ENCODE results near the gene RPL29.

Gene RPL29

GRCh38 chr3:52020796-52021195 lies 25.1 kb upstream of the RPL29 start:
- no peaks in the 10 kb centered on the region for H3K36me3 ChIP-seq (ENCODE audit: control insufficient read depth in 5 of 5, insufficient read depth in 5 of 5, low read length in 5 of 5)
- peaks cover 0 to 41% (median 4%) of the 10 kb centered on the region in 5 donors for H3K4me1 ChIP-seq (ENCODE audit: control insufficient read depth in 5 of 5, insufficient read depth in 5 of 5, low read length in 5 of 5)
- H3K27me3 ChIP-seq (ENCODE audit: control insufficient read depth in 5 of 5, insufficient read depth in 4 of 5, low read length in 5 of 5): peaks cover 0 to 3% (median 0%) of the 10 kb centered on the region in 5 donors
- no peak overlapping the region for H3K9ac ChIP-seq (ENCODE audit: low read length in 5 of 5)
- H3K27ac ChIP-seq (ENCODE audit: low read depth, low read length): no peak overlapping the region
- no peaks in the 10 kb centered on the region for H3K9me3 ChIP-seq (ENCODE audit: control insufficient read depth in 5 of 5, low read length in 5 of 5)
- H3K4me3 ChIP-seq (ENCODE audit: low read depth in 1 of 5, low read length in 5 of 5): no peak overlapping the region

GRCh38 chr3:52019352-52020080 lies 23.8 kb upstream of the RPL29 start:
- Histone ChIP-seq H3K36me3 (ENCODE audit: control insufficient read depth in 5 of 5, insufficient read depth in 5 of 5, low read length in 5 of 5) (no peaks in the 10 kb centered on the region), H3K27ac (ENCODE audit: low read depth, low read length) (no peak overlapping the region), H3K4me3 (ENCODE audit: low read depth in 1 of 5, low read length in 5 of 5) (no peak overlapping the region), H3K27me3 (ENCODE audit: control insufficient read depth in 5 of 5, insufficient read depth in 4 of 5, low read length in 5 of 5) (peaks cover 0 to 3% (median 0%) of the 10 kb centered on the region in 5 donors), H3K4me1 (ENCODE audit: control insufficient read depth in 5 of 5, insufficient read depth in 5 of 5, low read length in 5 of 5) (peaks cover 0 to 35% (median 4%) of the 10 kb centered on the region in 5 donors), H3K9ac (ENCODE audit: low read length in 5 of 5) (no peak overlapping the region), H3K9me3 (ENCODE audit: control insufficient read depth in 5 of 5, low read length in 5 of 5) (no peaks in the 10 kb centered on the region)

GRCh38 chr3:52018319-52019000 lies 22.8 kb upstream of the RPL29 start:
- peaks cover 0 to 29% (median 4%) of the 10 kb centered on the region in 5 donors for H3K4me1 ChIP-seq (ENCODE audit: control insufficient read depth in 5 of 5, insufficient read depth in 5 of 5, low read length in 5 of 5)
- no peak overlapping the region for H3K4me3 ChIP-seq (ENCODE audit: low read depth in 1 of 5, low read length in 5 of 5)
- no peak overlapping the region for H3K9ac ChIP-seq (ENCODE audit: low read length in 5 of 5)
- peaks cover 0 to 3% (median 0%) of the 10 kb centered on the region in 5 donors for H3K27me3 ChIP-seq (ENCODE audit: control insufficient read depth in 5 of 5, insufficient read depth in 4 of 5, low read length in 5 of 5)
- H3K27ac ChIP-seq (ENCODE audit: low read depth, low read length): no peak overlapping the region
- H3K36me3 ChIP-seq (ENCODE audit: control insufficient read depth in 5 of 5, insufficient read depth in 5 of 5, low read length in 5 of 5): no peaks in the 10 kb centered on the region
- no peaks in the 10 kb centered on the region for H3K9me3 ChIP-seq (ENCODE audit: control insufficient read depth in 5 of 5, low read length in 5 of 5)

- H3K27ac ChIP-seq (ENCODE audit: low read depth, low read length): no peak overlapping the region
- H3K9ac ChIP-seq (ENCODE audit: low read length in 5 of 5): no peak overlapping the region
These were observed 21.9 kb upstream of the RPL29 start for GRCh38 chr3:52017586-52017985.

DNA sequence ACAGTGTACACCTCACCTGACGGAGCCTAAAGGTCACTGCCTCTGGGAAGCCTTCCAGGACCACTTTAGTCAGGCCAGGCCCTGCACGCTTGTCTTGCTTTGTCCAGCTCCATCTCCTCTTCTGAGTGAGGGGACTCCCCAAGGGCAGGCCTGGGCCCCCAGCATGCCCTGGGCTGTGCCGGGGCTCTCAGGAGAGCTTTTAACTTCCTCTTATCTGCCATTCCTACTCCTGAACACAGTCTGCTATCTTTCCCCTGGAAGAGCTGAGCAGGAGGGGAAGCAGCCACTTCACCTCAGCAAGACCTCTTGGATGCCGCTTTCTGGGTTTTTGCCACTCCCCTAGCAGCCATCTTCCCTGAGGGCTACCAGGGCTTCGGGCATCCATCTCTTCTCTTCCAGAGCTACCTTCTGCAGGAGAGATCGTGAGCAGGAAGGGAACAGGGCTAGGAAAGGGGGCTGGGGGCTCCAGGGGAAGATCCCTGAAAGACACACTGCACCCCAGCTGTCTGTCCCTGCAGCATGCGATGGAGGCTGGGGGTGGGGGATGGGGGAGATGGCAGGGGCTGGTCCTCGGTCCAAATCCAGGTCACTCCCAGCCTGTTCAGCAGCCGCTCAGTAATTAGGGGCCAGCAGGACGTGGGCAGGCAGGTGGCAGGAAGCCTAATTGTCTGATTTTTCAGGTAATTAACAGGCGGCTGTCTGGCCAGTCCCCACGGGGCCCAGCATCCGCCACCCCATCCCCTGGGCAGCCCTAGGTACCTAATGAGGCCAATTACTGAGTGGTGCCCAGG lies 19.9 kb upstream of the RPL29 start:
- H3K9me3 ChIP-seq (ENCODE audit: control insufficient read depth in 5 of 5, low read length in 5 of 5): no peaks in the 10 kb centered on the region
- no peak overlapping the region for H3K27ac ChIP-seq (ENCODE audit: low read depth, low read length)
- no peak overlapping the region for H3K9ac ChIP-seq (ENCODE audit: low read length in 5 of 5)
- H3K36me3 ChIP-seq (ENCODE audit: control insufficient read depth in 5 of 5, insufficient read depth in 5 of 5, low read length in 5 of 5): no peaks in the 10 kb centered on the region
- peaks cover 0 to 22% (median 3%) of the 10 kb centered on the region in 5 donors for H3K4me1 ChIP-seq (ENCODE audit: control insufficient read depth in 5 of 5, insufficient read depth in 5 of 5, low read length in 5 of 5)
- H3K4me3 ChIP-seq (ENCODE audit: low read depth in 1 of 5, low read length in 5 of 5): no peak overlapping the region
- H3K27me3 ChIP-seq (ENCODE audit: control insufficient read depth in 5 of 5, insufficient read depth in 4 of 5, low read length in 5 of 5): no peaks in the 10 kb centered on the region

More at GRCh38 chr3:52017586-52017985, 21.9 kb upstream of the RPL29 start:
- Histone ChIP-seq H3K9me3 (ENCODE audit: control insufficient read depth in 5 of 5, low read length in 5 of 5) (no peaks in the 10 kb centered on the region), H3K27me3 (ENCODE audit: control insufficient read depth in 5 of 5, insufficient read depth in 4 of 5, low read length in 5 of 5) (no peaks in the 10 kb centered on the region), H3K4me1 (ENCODE audit: control insufficient read depth in 5 of 5, insufficient read depth in 5 of 5, low read length in 5 of 5) (peaks cover 0 to 29% (median 7%) of the 10 kb centered on the region in 5 donors), H3K36me3 (ENCODE audit: control insufficient read depth in 5 of 5, insufficient read depth in 5 of 5, low read length in 5 of 5) (no peaks in the 10 kb centered on the region), H3K4me3 (ENCODE audit: low read depth in 1 of 5, low read length in 5 of 5) (no peak overlapping the region)

DNA sequence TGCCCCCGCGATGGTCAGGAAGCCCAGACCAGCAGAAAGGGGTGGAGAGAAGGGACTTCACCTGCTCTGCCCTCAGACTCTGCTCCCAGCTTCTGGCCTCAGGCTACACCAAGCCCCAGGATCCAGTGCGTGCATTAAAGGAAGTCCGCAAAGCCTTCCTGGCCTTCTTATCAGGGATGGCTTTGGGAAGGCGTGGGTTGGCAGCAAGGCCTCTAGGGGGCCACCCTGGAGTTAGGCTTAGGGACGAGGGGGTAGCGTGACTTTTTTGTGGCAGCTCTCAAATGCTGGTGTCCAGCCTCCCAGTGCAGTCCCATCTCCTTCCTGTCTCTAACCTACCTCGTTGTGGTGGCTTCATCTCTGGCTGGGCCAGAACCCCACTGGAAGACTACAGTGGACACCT lies 18.9 kb upstream of the RPL29 start:
- H3K4me1 ChIP-seq (ENCODE audit: control insufficient read depth in 5 of 5, insufficient read depth in 5 of 5, low read length in 5 of 5): peaks cover 0 to 19% (median 3%) of the 10 kb centered on the region in 5 donors
- H3K27me3 ChIP-seq (ENCODE audit: control insufficient read depth in 5 of 5, insufficient read depth in 4 of 5, low read length in 5 of 5): no peaks in the 10 kb centered on the region
- H3K36me3 ChIP-seq (ENCODE audit: control insufficient read depth in 5 of 5, insufficient read depth in 5 of 5, low read length in 5 of 5): no peaks in the 10 kb centered on the region
- no peak overlapping the region for H3K9ac ChIP-seq (ENCODE audit: low read length in 5 of 5)
- H3K4me3 ChIP-seq (ENCODE audit: low read depth in 1 of 5, low read length in 5 of 5): no peak overlapping the region
- H3K9me3 ChIP-seq (ENCODE audit: control insufficient read depth in 5 of 5, low read length in 5 of 5): no peaks in the 10 kb centered on the region
- no peak overlapping the region for H3K27ac ChIP-seq (ENCODE audit: low read depth, low read length)

GRCh38 chr3:52013802-52014598 lies 18.3 kb upstream of the RPL29 start:
- Histone ChIP-seq H3K27ac (ENCODE audit: low read depth, low read length) (no peak overlapping the region), H3K27me3 (ENCODE audit: control insufficient read depth in 5 of 5, insufficient read depth in 4 of 5, low read length in 5 of 5) (no peaks in the 10 kb centered on the region), H3K9me3 (ENCODE audit: control insufficient read depth in 5 of 5, low read length in 5 of 5) (no peaks in the 10 kb centered on the region), H3K4me3 (ENCODE audit: low read depth in 1 of 5, low read length in 5 of 5) (no peak overlapping the region), H3K4me1 (ENCODE audit: control insufficient read depth in 5 of 5, insufficient read depth in 5 of 5, low read length in 5 of 5) (peaks cover 0 to 19% (median 3%) of the 10 kb centered on the region in 5 donors), H3K36me3 (ENCODE audit: control insufficient read depth in 5 of 5, insufficient read depth in 5 of 5, low read length in 5 of 5) (no peaks in the 10 kb centered on the region), H3K9ac (ENCODE audit: low read length in 5 of 5) (no peak overlapping the region)

DNA sequence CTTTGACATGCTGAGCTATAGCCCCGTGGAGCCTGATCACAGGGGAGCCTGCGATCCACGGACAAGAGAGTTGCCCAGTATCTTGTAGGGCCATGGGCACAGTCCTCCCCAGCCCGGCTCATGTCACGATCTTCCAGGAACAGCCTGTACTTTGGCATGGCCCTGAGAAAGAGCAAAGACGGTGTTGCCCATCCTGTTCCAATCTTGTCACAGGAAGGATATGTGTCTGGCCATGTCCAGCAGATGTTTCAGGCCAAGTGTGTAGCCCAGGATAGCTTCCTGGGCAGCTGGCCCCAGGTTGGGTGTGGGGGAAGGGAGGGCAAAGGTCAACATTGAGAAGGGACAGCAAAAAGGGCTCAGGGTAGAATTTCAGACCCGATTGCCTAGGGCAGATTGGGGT lies 17.0 kb upstream of the RPL29 start:
- peaks cover 0 to 2% (median 0%) of the 10 kb centered on the region in 5 donors for H3K27me3 ChIP-seq (ENCODE audit: control insufficient read depth in 5 of 5, insufficient read depth in 4 of 5, low read length in 5 of 5)
- H3K9me3 ChIP-seq (ENCODE audit: control insufficient read depth in 5 of 5, low read length in 5 of 5): no peaks in the 10 kb centered on the region
- H3K36me3 ChIP-seq (ENCODE audit: control insufficient read depth in 5 of 5, insufficient read depth in 5 of 5, low read length in 5 of 5): no peaks in the 10 kb centered on the region
- H3K27ac ChIP-seq (ENCODE audit: low read depth, low read length): no peak overlapping the region
- H3K9ac ChIP-seq (ENCODE audit: low read length in 5 of 5): no peak overlapping the region
- peaks cover 0 to 19% (median 3%) of the 10 kb centered on the region in 5 donors for H3K4me1 ChIP-seq (ENCODE audit: control insufficient read depth in 5 of 5, insufficient read depth in 5 of 5, low read length in 5 of 5)
- no peak overlapping the region for H3K4me3 ChIP-seq (ENCODE audit: low read depth in 1 of 5, low read length in 5 of 5)

DNA sequence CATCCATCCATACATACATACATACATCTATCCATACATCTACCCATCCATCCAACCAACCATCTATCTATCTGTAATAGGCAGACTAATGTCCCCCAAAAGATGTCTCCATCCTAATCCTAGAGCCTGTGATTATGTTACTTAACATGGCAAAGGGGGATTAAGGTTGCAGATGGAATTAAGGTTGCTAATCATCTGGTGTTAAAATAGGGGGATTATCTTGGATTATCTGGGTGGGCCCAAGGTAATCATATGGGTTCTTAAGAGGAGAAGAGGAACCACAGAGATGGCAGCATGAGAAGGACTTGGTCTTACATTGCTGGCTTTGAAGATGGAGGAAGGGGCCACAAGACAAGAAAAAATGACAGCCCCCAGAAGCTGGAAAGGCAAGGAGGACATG lies 14.7 kb upstream of the RPL29 start:
- Histone ChIP-seq H3K9ac (ENCODE audit: low read length in 5 of 5) (no peak overlapping the region), H3K36me3 (ENCODE audit: control insufficient read depth in 5 of 5, insufficient read depth in 5 of 5, low read length in 5 of 5) (no peaks in the 10 kb centered on the region), H3K4me1 (ENCODE audit: control insufficient read depth in 5 of 5, insufficient read depth in 5 of 5, low read length in 5 of 5) (peaks cover 6 to 40% (median 12%) of the 10 kb centered on the region in 5 donors), H3K27ac (ENCODE audit: low read depth, low read length) (no peak overlapping the region), H3K4me3 (ENCODE audit: low read depth in 1 of 5, low read length in 5 of 5) (no peak overlapping the region), H3K9me3 (ENCODE audit: control insufficient read depth in 5 of 5, low read length in 5 of 5) (no peaks in the 10 kb centered on the region), H3K27me3 (ENCODE audit: control insufficient read depth in 5 of 5, insufficient read depth in 4 of 5, low read length in 5 of 5) (peaks cover 0 to 5% (median 0%) of the 10 kb centered on the region in 5 donors)
